Activated naive CD4-positive, alpha-beta T cell (primary cell): Measurements from ENCODE around the gene MPV17L2.

Experiments
- DNase-seq, 4 experiments: peaks; one replicate each; lab custom pipeline; 2025; lab: John Stamatoyannopoulos, UW

MPV17L2 gene

GRCh38 chr19:18160971-18161635 is 31.9 kb upstream of the MPV17L2 start:
- peak; percentile 54 to 82 (median 74) for DNase-seq

GRCh38 chr19:18161636-18162002 is 31.4 kb upstream of the MPV17L2 start:
- DNase-seq = no peak

- DNase-seq = no peak
These were observed 28.9 kb upstream of the MPV17L2 start for GRCh38 chr19:18164072-18164471.

- no peak for DNase-seq
These were observed 27.0 kb upstream of the MPV17L2 start for GRCh38 chr19:18165794-18166544.

- DNase-seq = no peak
These were observed 26.0 kb upstream of the MPV17L2 start for GRCh38 chr19:18167011-18167410.

GRCh38 chr19:18167975-18168645 is 24.9 kb upstream of the MPV17L2 start:
- DNase-seq = peak in 3 of 4 experiments; percentile 16 to 46 (median 39)

GRCh38 chr19:18168673-18169381 is 24.2 kb upstream of the MPV17L2 start:
- DNase-seq = no peak

GRCh38 chr19:18170714-18171255 is 22.2 kb upstream of the MPV17L2 start:
- no peak for DNase-seq

GRCh38 chr19:18171605-18172327 is 21.3 kb upstream of the MPV17L2 start:
- DNase-seq = no peak

GRCh38 chr19:18172331-18173053 is 20.5 kb upstream of the MPV17L2 start:
- DNase-seq = no peak

- DNase-seq = no peak
These were observed 19.9 kb upstream of the MPV17L2 start for GRCh38 chr19:18173054-18173571.

GRCh38 chr19:18173572-18174288 is 19.3 kb upstream of the MPV17L2 start, which contains the start of gene IFI30:
IFI30 (plus strand) TSS chr19:18173813; CDS start chr19:18173842, 29 bp downstream.
- peak in 2 of 4 experiments; percentile 21 to 49 for DNase-seq

- no peak for DNase-seq
These were observed 18.0 kb upstream of the MPV17L2 start for GRCh38 chr19:18174983-18175382.

- DNase-seq = no peak
These were observed 16.4 kb upstream of the MPV17L2 start for GRCh38 chr19:18176367-18177310.

- no peak for DNase-seq
These were observed 13.1 kb upstream of the MPV17L2 start for GRCh38 chr19:18179957-18180356.

GRCh38 chr19:18183529-18183928 is 9.5 kb upstream of the MPV17L2 start:
- no peak for DNase-seq

GRCh38 chr19:18185538-18185937 is 7.5 kb upstream of the MPV17L2 start:
- no peak for DNase-seq

GRCh38 chr19:18190278-18190677 is 2.7 kb upstream of the MPV17L2 start:
- no peak for DNase-seq
